ENCODE data around the gene DCX.

DNA sequence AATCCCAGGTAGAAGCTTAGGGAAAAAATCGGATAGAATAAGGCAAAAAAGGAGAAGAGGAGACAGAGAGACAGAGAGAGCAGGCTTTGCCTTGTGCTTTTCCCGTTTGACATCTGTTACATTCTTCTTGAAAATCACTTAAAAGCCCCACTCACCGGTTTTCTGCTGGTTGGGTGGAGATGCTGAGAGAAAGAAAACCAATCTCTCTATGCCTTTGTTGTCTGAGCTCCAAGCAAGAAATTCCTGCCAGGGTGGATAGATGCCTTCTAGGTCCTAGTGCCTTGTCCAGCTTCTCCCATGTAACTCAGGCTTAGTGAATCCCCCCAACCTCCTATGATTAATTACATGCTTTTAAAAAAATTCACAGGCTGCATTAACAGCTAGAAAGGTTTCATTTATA, at the start of gene DCX:
- TF ChIP-seq, protein P1, sequence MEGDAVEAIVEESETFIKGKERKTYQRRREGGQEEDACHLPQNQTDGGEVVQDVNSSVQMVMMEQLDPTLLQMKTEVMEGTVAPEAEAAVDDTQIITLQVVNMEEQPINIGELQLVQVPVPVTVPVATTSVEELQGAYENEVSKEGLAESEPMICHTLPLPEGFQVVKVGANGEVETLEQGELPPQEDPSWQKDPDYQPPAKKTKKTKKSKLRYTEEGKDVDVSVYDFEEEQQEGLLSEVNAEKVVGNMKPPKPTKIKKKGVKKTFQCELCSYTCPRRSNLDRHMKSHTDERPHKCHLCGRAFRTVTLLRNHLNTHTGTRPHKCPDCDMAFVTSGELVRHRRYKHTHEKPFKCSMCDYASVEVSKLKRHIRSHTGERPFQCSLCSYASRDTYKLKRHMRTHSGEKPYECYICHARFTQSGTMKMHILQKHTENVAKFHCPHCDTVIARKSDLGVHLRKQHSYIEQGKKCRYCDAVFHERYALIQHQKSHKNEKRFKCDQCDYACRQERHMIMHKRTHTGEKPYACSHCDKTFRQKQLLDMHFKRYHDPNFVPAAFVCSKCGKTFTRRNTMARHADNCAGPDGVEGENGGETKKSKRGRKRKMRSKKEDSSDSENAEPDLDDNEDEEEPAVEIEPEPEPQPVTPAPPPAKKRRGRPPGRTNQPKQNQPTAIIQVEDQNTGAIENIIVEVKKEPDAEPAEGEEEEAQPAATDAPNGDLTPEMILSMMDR (conservative IDR thresholded peaks at IDR 0.05): no peak
- TF ChIP-seq EZH2 (IDR thresholded peaks at IDR 0.05; ENCODE audit: low read depth): no peak
